HepG2 (cell line): ENCODE data around the gene TLR9. TPM values are rescaled to one million over a fixed set of nuclear protein-coding genes. Genes with fewer than 3 reads are reported as not detected.

Experiments
- ATAC-seq: fragments of 200-7000 bp; cut with Tn5 transposase; 3 replicates; pipeline ENCODE4 v1.9.1; 2020; ENCODE audit warnings: mild to moderate bottlenecking, moderate library complexity
- BruUV-seq: library from RNA; stranded (reverse); fragments of 400-500 nt; replicated peaks from 2 replicates; lab custom pipeline; 2021; lab: Mats Ljungman, UMichigan
- CTCF ChIA-PET: fragments of 300-600 bp; formaldehyde crosslinking; extraction: SDS; loops from one replicate; lab custom pipeline; 2021; ENCODE audit warnings: low total read pairs, inconsistent platforms, low intra/inter-chr PET ratio; lab: Yijun Ruan, JAX
- POLR2A ChIA-PET: fragments of 350-600 bp; sonication (Branson Sonifier 250); formaldehyde crosslinking; loops from one replicate; lab custom pipeline; 2020; ENCODE audit warnings: antibody characterized with exemption, inconsistent platforms; lab: Yijun Ruan, JAX
- DNase-seq: peaks from one replicate; pipeline ENCODE4 v3.0.0-alpha.2; 2015; ENCODE audit warnings: low spot score
- FAIRE-seq: peaks from 3 replicates; lab custom pipeline; 2011; peaks lifted over from hg19 to GRCh38; lab: Jason Lieb, UNC
- H2AFZ ChIP-seq: one replicate; pipeline ENCODE4 v1.6.1; 2011; ENCODE audit warnings: low read length, inconsistent platforms
- H3K27ac ChIP-seq: fragments of 300-600 bp; 3 replicates; pipeline ENCODE4 v1.8.0; 2011; ENCODE audit warnings: mixed run types, mild to moderate bottlenecking, mixed read lengths, low read length, inconsistent platforms; ENCODE audit not compliant: insufficient read depth; ENCODE audit errors: extremely low read length
- H3K27me3 ChIP-seq, 2 experiments: fragments of 200-600 bp in 1 of 2; 2 replicates in 1 of 2; 3 replicates in 1 of 2; pipeline versions ENCODE4 v1.6.0 to v1.8.0; 2011; ENCODE audit warnings: low read length in 2 of 2, mild to moderate bottlenecking in 2 of 2, moderate library complexity in 2 of 2, inconsistent platforms in 1 of 2; ENCODE audit not compliant: insufficient read depth in 2 of 2, control insufficient read depth in 1 of 2
- H3K36me3 ChIP-seq, 2 experiments: fragments of 200-600 bp in 1 of 2; replicated peaks in 1 of 2; 2 replicates in 1 of 2; 3 replicates in 1 of 2; pipeline versions ENCODE4 v1.5.1 to v1.8.0; 2011; ENCODE audit warnings: low read length in 2 of 2, inconsistent platforms in 1 of 2; ENCODE audit not compliant: insufficient read depth in 2 of 2, control insufficient read depth in 1 of 2
- H3K4me1 ChIP-seq: 2 replicates; pipeline ENCODE4 v1.5.1; 2012; ENCODE audit warnings: low read length, inconsistent platforms; ENCODE audit not compliant: insufficient read depth
- H3K4me2 ChIP-seq: 2 replicates; pipeline ENCODE4 v1.6.0; 2011; ENCODE audit warnings: low read depth, low read length, inconsistent platforms
- H3K4me3 ChIP-seq, 3 experiments: fragments of 200-600 bp in 1 of 3; sonication (generic), shearing (Covaris generic) in 1 of 3; replicated peaks in 1 of 3; 2 replicates each; pipeline ENCODE4 v1.5.1; 2011 to 2016; ENCODE audit warnings: low read length in 3 of 3, inconsistent platforms in 2 of 3, low read depth in 2 of 3, mild to moderate bottlenecking in 2 of 3, control low read depth in 1 of 3, mixed read lengths in 1 of 3; ENCODE audit not compliant: insufficient read depth in 1 of 3
- H3K79me2 ChIP-seq: one replicate; pipeline ENCODE4 v1.6.1; 2011; ENCODE audit warnings: low read length, inconsistent platforms; ENCODE audit not compliant: insufficient read depth
- H3K9ac ChIP-seq: 2 replicates; pipeline ENCODE4 v1.6.0; 2011; ENCODE audit warnings: mild to moderate bottlenecking, low read depth, low read length, inconsistent platforms; ENCODE audit not compliant: insufficient read depth
- H3K9me3 ChIP-seq: 2 replicates; pipeline ENCODE4 v1.5.1; 2012; ENCODE audit warnings: mild to moderate bottlenecking, low read length
- H4K20me1 ChIP-seq: 2 replicates; pipeline ENCODE4 v1.6.0; 2011; ENCODE audit warnings: inconsistent platforms, mild to moderate bottlenecking, low read length, moderate library complexity; ENCODE audit not compliant: insufficient read depth
- CHCHD3 ChIP-seq: sonication (generic); formaldehyde crosslinking; IDR thresholded peaks from 2 replicates; pipeline ENCODE4 v1.8.0; 2022; ENCODE audit warnings: mild to moderate bottlenecking, missing genetic modification reagents, moderate library complexity
- POLR2AphosphoS2 ChIP-seq: IDR thresholded peaks from 2 replicates; pipeline ENCODE4 v1.6.1; 2011; ENCODE audit warnings: low read depth, low read length, improper control_type of control experiment
- POLR2G ChIP-seq: fragments of 200-400 bp; formaldehyde crosslinking; IDR thresholded peaks from 2 replicates; pipeline ENCODE4 v1.6.1; 2018; ENCODE audit warnings: mild to moderate bottlenecking, low read depth, low read length, moderate library complexity
- RBM22 ChIP-seq: fragments of 200-400 bp; formaldehyde crosslinking; optimal IDR thresholded peaks from 2 replicates; pipeline ENCODE3; 2017; ENCODE audit warnings: mild to moderate bottlenecking, low read length, moderate library complexity
- ZNF557 ChIP-seq: sonication (generic); formaldehyde crosslinking; IDR thresholded peaks from 2 replicates; pipeline ENCODE4 v1.4.0; 2020; ENCODE audit warnings: missing genetic modification reagents
- WGBS: methylation state at CpG from one replicate; pipeline ENCODE4 v1.1.6; 2017; ENCODE audit warnings: low lambda C conversion rate; 5-methylcytosine and 5-hydroxymethylcytosine counted together
- in situ Hi-C: cut with HindIII; loops from 2 replicates; pipeline ENCODE4 v1.10.0; 2017; ENCODE audit warnings: low pct_unique_long_range_greater_than_20kb; ENCODE audit not compliant: extremely low pct_ligation_motif_present
- intact Hi-C: fragments of 100-400 bp; cut with micrococcal nuclease; formaldehyde crosslinking; loops from one replicate; pipeline ENCODE4 v1.10.0; 2022; ENCODE audit not compliant: unreplicated experiment
- polyA plus RNA-seq, 8 experiments: library from polyadenylated mRNA; depleted of rRNA in 3 of 8; stranded (reverse) in 7 of 8; unstranded in 1 of 8; fragments of >200 nt; fragmentation: Illumina TruSeq in 4 of 8; extraction: Trizol in 4 of 8; gene quantifications; 2 replicates each; pipeline versions ENCODE4 v1.2.1 to v1.2.3, GENCODE V29; 2011 to 2016; ENCODE audit warnings: low read depth in 4 of 8, missing spikeins in 1 of 8, mixed read lengths in 1 of 8; ENCODE audit not compliant: insufficient read depth in 1 of 8
- total RNA-seq, 5 experiments: library from RNA; depleted of rRNA; stranded (reverse); fragments of >200 nt; fragmentation: Illumina TruSeq; extraction: Trizol; gene quantifications; 2 replicates each; pipeline ENCODE4 v1.2.3, GENCODE V29; 2016; ENCODE audit warnings: low read depth in 1 of 5
- TF ChIP-seq, protein P1 (sequence below): IDR thresholded peaks from 2 replicates; pipeline ENCODE4 v1.6.1; 2016; ENCODE audit warnings: missing biosample characterization, missing genetic modification reagents, low read depth

The TLR9 gene
- total and polyA plus RNA-seq, 2 of the 13 experiments (the other 11 are each of a cell fraction or from before 2014, with no cell fraction given), result not detected

DNA sequence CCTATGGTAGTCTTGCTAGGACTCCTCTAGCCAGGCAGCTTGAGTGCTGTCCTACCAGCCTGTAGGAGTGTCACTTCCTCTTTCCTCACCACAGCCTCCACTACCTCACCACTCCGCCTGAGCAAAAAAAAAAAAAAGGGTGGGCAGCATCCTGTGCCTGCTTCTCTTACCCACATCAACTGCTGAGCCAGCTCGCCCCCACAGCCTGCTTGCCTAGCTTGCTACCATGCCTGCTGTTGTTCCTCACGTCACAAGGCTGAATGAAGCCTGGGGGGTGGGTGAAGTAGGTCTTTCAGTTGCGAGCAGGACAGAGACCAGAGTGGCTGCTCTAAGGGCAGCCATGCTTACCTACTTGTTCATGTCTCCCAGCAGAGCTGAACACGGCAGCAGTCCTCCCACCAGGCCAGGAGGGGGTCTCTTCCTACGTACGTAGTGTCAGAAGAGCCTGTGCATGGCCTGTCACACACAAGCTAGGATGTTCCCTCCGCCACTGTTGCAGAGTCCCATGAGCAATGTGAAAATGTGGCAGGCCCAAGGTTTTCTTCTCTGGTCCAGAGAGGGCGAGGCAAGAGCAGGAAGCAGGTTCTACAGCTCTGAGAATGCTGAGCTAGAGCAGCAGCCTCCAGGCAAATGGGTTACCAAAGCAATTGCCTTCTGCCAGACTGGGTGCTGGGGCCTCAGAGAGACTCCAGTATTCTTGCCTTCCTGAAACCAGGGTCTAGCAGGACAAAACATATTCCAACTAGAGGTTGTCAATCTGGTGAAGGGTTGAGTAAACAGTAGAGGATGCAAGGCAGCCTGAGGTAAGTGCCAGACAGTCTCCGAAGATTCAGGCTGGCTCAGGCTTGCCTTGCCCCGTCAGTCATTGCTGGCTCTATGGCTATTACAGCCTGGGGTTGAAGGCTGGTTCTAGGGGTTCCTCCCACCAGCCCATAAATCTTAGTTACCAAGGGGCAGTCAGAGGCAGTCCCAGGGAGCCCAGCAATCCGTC is 28.2 kb upstream of the TLR9 start:
- no peaks in the 10 kb centered on the region for H4K20me1 ChIP-seq
- no peak overlapping the region for H3K9ac ChIP-seq
- H3K36me3 ChIP-seq, result peaks cover 29 to 52% of the 10 kb centered on the region in 2 experiments
- no peak overlapping the region for H3K4me3 ChIP-seq
- no peak for FAIRE-seq
- ChIA-PET POLR2A (interaction anchor here (1.0 to 2.1 kb wide), 7 partner anchors 13 to 36 kb away, joined by 3 to 9 read pairs (median 4); partner anchors contain the start of genes GLYCTK, TWF2 and WDR82), CTCF (no interaction called here)
- no peak overlapping the region for H3K27ac ChIP-seq
- 95% methylated on average over 8 of the region's 12 CpGs for WGBS
- no peak for DNase-seq
- H3K4me1 ChIP-seq, result no peaks in the 10 kb centered on the region
- peak; percentile 22 for ATAC-seq
- intact Hi-C loops, result no loop called here
- no peak overlapping the region for H2AFZ ChIP-seq
- no peaks in the 10 kb centered on the region for H3K79me2 ChIP-seq
- H3K27me3 ChIP-seq, result no peaks in the 10 kb centered on the region
- no peak overlapping the region for H3K4me2 ChIP-seq
- TF ChIP-seq POLR2AphosphoS2 (0 out of 2 replicates have a peak, but pooled peaks have one; percentile 13), RBM22 (peak; percentile 79), POLR2G (peak; percentile 31; the same call in 1 of the 2 replicates), CHCHD3 (CRISPR knock-in tag) (no peak)
- no TSS peak for BruUV-seq
- H3K9me3 ChIP-seq, result no peaks in the 10 kb centered on the region
- in situ Hi-C loops, result no loop called here

GRCh38 chr3:52250122-52250521 is 24.7 kb upstream of the TLR9 start:
- Histone ChIP-seq H3K9me3 (no peaks in the 10 kb centered on the region), H3K79me2 (no peaks in the 10 kb centered on the region), H3K27ac (no peak overlapping the region), H3K4me3 (no peak overlapping the region), H3K36me3 (peaks cover 5 to 17% of the 10 kb centered on the region in 2 experiments; a peak in 4 of 5 replicates), H3K27me3 (no peaks in the 10 kb centered on the region), H3K4me2 (no peak overlapping the region), H4K20me1 (no peaks in the 10 kb centered on the region), H3K9ac (no peak overlapping the region), H3K4me1 (peaks cover 22% of the 10 kb centered on the region), H2AFZ (no peak overlapping the region)
- no TSS peak for BruUV-seq
- TF ChIP-seq ZNF557 (CRISPR knock-in tag), result no peak
- 0 out of 2 replicates have a peak, but pooled peaks have one; percentile 20 for TF ChIP-seq POLR2G
- TF ChIP-seq, protein P1, sequence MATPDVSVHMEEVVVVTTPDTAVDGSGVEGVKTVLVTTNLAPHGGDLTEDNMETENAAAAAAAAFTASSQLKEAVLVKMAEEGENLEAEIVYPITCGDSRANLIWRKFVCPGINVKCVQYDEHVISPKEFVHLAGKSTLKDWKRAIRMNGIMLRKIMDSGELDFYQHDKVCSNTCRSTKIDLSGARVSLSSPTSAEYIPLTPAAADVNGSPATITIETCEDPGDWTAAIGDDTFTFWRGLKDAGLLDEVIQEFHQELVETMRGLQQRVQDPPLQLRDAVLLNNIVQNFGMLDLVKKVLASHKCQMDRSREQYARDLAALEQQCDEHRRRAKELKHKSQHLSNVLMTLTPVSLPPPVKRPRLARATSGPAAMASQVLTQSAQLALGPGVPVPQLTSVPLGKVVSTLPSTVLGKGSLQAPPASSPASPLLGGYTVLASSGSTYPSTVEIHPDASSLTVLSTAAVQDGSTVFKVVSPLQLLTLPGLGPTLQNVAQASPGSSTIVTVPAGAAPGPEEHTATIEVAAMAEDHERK (CRISPR knock-in tag), result no peak
- DNase-seq, result no peak
- ChIA-PET CTCF (no interaction called here), POLR2A (interaction anchor here (1.0 to 2.9 kb wide), 3 partner anchors 11 to 40 kb away, joined by 4 to 10 read pairs (median 5); partner anchors contain the start of gene TWF2)
- ATAC-seq, result no peak
- FAIRE-seq, result no peak
- intact Hi-C loops, result no loop called here
- in situ Hi-C loops, result no loop called here
- 100% methylated on average over 1 of the region's 1 CpG for WGBS
